Ovary (tissue), 3 donors: ENCODE data around the gene TAS2R43.

ENCODE experiments used
- CTCF ChIP-seq, 3 donors: fragments of 450-650 bp in 2 of 3; fragments of 200-600 bp in 1 of 3; IDR thresholded peaks; one replicate each; pipeline versions ENCODE4 v1.5.1 to v1.8.0; 2016 to 2022; ENCODE audit warnings: antibody characterized with exemption in 3 of 3, mild to moderate bottlenecking in 1 of 3
- POLR2A ChIP-seq: fragments of 450-650 bp; IDR thresholded peaks from one replicate; pipeline ENCODE4 v1.6.1; 2017; ENCODE audit warnings: antibody characterized with exemption, mild to moderate bottlenecking, moderate library complexity
- donor health status: DM: no; HTN: no; CAD: no.

DNA sequence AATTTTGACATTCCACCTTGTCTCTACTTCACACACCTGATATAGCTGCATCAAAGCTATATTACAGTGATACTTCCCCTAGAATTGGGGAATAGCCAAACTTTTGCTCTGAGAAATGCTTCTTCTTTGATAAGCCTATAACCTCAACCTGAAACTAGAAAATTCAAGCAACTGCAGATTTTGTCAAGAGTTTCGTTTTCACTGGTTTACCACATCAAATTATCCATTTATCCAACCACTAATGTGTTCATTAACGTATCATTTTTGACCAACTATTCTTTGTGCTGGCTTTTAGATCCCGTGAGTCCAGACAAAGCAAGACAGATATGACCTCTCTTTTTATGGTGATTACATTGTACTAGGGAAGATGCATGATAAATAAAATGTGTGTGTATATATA lies 16.5 kb downstream of the TAS2R43 start:
- TF ChIP-seq POLR2A (no peak), CTCF (IDR thresholded peaks at IDR 0.05) (no peak)
